Measurements from ENCODE around the gene MSH5. TPM values are rescaled to one million over a fixed set of nuclear protein-coding genes. Genes with fewer than 3 reads are reported as not detected.
"Not testable (repeated sequence)": the region's sequence is repeated elsewhere in the genome, so short reads cannot be mapped to it uniquely, and the experiment has no call there.

The MSH5 gene
- total and polyA plus RNA-seq, 9 donors = 4.8 to 19.1 (median 9.1) TPM

DNA sequence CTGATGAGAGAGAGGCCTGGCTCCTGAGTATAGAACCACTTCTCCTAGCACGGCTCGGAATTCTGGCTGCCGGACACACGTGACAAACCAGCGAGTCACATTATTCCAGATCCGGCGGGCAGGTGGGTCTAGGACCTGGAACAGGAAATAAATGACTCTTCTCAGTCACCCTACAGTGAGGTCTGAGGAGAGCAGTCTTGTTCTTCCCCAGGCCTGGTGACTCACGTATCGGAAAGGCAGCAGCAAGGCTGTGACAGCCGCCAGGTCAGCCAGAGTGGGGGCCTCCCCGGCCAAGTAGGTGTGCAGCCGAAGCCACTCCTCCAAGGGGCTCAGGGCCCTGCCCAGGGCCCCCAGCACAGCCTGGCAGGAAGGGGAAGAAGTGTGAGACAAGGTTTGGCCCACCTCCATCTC lies 53.0 kb downstream of the MSH5 start:
- H3K4me1 ChIP-seq (ENCODE audit: insufficient read depth) = peaks cover 6% of the 10 kb centered on the region
- no peak overlapping the region for H3K27ac ChIP-seq
- TF ChIP-seq POLR2A (IDR thresholded peaks at IDR 0.05) = no peak
- TF ChIP-seq EP300 (IDR thresholded peaks at IDR 0.05) = no peak
- TF ChIP-seq, protein P1, sequence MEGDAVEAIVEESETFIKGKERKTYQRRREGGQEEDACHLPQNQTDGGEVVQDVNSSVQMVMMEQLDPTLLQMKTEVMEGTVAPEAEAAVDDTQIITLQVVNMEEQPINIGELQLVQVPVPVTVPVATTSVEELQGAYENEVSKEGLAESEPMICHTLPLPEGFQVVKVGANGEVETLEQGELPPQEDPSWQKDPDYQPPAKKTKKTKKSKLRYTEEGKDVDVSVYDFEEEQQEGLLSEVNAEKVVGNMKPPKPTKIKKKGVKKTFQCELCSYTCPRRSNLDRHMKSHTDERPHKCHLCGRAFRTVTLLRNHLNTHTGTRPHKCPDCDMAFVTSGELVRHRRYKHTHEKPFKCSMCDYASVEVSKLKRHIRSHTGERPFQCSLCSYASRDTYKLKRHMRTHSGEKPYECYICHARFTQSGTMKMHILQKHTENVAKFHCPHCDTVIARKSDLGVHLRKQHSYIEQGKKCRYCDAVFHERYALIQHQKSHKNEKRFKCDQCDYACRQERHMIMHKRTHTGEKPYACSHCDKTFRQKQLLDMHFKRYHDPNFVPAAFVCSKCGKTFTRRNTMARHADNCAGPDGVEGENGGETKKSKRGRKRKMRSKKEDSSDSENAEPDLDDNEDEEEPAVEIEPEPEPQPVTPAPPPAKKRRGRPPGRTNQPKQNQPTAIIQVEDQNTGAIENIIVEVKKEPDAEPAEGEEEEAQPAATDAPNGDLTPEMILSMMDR (IDR thresholded peaks at IDR 0.05) = no peak
- no peak for DNase-seq
- H3K36me3 ChIP-seq = no peaks in the 10 kb centered on the region
- intact Hi-C loops (cut with DNase I) = loop anchor here in 1 of 4 donors (5.0 to 10.0 kb wide), 2 partner anchors 40 to 58 kb away; partner anchors contain the start of gene CLIC1
- H3K9me3 ChIP-seq = no peaks in the 10 kb centered on the region
- no peaks in the 10 kb centered on the region for H3K27me3 ChIP-seq
- no peak overlapping the region for H3K4me3 ChIP-seq
- 83 to 89% (median 87%) methylated on average over 12 of the region's 12 CpGs for WGBS, 3 donors

DNA sequence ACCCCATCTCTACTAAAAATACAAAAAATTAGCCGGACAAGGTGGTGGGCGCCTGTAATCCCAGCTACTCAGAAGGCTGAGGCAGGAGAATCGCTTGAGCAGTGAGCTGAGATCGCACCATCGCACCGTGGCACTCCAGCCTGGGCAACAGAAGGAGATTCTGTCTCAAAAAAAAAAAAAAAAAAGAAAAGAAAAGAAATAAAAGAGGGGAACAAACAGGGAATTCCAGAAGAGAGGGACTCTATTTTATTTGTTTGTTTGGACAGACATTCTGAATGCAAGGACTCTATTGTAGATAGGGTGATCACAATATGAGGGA lies 54.1 kb downstream of the MSH5 start:
- H3K36me3 ChIP-seq; DNase-seq; H3K4me1 ChIP-seq (ENCODE audit: insufficient read depth); H3K9me3 ChIP-seq; H3K4me3 ChIP-seq; H3K27me3 ChIP-seq: not testable (repeated sequence)
- H3K27ac ChIP-seq = peak overlapping the region in 1 of 2 donors; percentile 96
- WGBS, 3 donors = 87 to 89% (median 88%) methylated on average over 6 of the region's 6 CpGs
- intact Hi-C loops (cut with DNase I) = loop anchor here in 1 of 4 donors (5.0 to 10.0 kb wide), 2 partner anchors 38 to 59 kb away; partner anchors contain the start of gene CLIC1

DNA sequence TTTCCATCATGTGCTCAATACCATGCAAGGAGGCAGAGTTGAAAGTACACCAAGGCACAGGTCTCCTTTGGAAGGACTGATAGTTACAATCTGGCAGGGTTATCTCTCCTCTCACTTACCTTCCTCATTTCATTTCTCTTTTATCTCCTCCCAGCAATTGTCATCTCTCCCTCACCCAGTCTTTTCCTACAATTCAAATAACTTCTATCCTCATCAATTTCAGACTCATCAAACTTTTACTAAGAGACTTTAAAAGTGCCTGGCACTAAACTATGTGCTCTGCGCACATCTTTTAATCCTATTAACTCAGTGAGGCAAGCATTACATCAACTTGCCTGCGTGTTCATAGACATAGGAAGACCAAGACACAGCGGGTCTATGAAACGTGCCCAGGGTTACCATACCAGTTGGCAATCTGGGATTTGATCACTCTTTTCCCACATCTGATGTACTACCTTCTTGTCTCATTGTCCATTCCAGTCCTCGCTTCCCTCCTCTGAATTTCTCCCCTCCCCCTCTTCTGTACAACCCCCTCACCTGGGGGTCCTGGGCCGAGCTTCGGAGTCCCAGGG lies 54.6 kb downstream of the MSH5 start:
- WGBS, 3 donors = 7 to 8% (median 8%) methylated on average over 7 of the region's 7 CpGs
- H3K27me3 ChIP-seq = no peaks in the 10 kb centered on the region
- no peaks in the 10 kb centered on the region for H3K9me3 ChIP-seq
- no peaks in the 10 kb centered on the region for H3K36me3 ChIP-seq
- H3K27ac ChIP-seq = peak overlapping the region; percentile 93 to 96
- DNase-seq = no peak
- intact Hi-C loops (cut with DNase I) = loop anchor here in 1 of 4 donors (5.0 to 10.0 kb wide), 2 partner anchors 38 to 60 kb away; partner anchors contain the start of gene CLIC1
- peak overlapping the region; percentile 67 for H3K4me3 ChIP-seq
- peaks cover 6% of the 10 kb centered on the region for H3K4me1 ChIP-seq (ENCODE audit: insufficient read depth)
- no peak for TF ChIP-seq EP300 (IDR thresholded peaks at IDR 0.05)
- no peak for TF ChIP-seq POLR2A (IDR thresholded peaks at IDR 0.05)
- TF ChIP-seq, protein P1 (IDR thresholded peaks at IDR 0.05) = no peak

DNA sequence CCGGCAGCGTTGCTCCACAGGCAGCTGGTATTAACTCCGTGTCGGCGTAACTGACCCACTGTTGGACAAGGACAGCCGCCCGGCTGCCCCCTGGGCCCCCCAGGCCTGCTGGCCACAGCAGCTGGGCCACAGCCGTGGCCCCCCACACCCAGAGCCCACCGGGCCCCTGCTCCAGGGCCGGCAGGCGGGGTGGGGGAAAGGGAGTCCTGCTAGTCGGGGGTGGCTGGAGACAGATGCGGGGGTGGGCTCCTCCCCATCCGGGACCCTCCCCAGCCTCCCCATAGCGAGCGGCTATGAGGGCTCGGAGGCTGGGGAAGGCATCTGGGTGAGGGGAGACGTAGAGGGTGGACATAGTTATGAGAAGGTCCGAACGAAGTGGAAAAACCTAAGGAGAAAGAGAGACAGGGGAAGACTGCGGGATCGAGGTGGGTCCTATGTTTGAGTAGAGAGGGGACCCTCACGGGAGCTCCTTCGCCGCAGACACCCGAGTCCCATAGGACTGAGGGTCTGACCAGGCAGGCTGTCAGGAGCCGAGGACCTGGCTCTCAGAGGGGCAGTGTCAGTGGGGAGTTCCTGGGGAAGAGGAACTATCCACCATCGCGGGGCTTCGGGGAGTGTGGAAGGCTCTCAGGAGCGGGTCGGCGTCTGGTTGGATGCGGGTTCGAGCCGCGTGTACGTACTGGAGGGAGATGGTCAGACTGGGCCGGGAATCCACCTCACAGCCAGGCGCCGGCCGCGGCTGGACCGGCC lies 55.2 kb downstream of the MSH5 start:
- H3K36me3 ChIP-seq = no peaks in the 10 kb centered on the region
- peak overlapping the region; percentile 93 to 96 for H3K27ac ChIP-seq
- DNase-seq = peak in 1 of 5 donors; percentile 54
- TF ChIP-seq EP300 (IDR thresholded peaks at IDR 0.05) = no peak
- TF ChIP-seq, protein P1 (IDR thresholded peaks at IDR 0.05) = no peak
- no peak for TF ChIP-seq POLR2A (IDR thresholded peaks at IDR 0.05)
- no peaks in the 10 kb centered on the region for H3K9me3 ChIP-seq
- peaks cover 6% of the 10 kb centered on the region for H3K4me1 ChIP-seq (ENCODE audit: insufficient read depth)
- peak overlapping the region; percentile 67 for H3K4me3 ChIP-seq
- WGBS, 3 donors = 1% methylated on average over 44 of the region's 44 CpGs
- intact Hi-C loops (cut with DNase I) = loop anchor here in 2 of 4 donors (5.0 to 10.0 kb wide), 2 partner anchors 37 to 60 kb away; partner anchors contain the start of gene CLIC1 (in 1 of the 2)
- no peaks in the 10 kb centered on the region for H3K27me3 ChIP-seq

Measured in ovary (tissue), 9 donors.